ENCODE results near the gene GRAMD2B. TPM values are rescaled to one million over a fixed set of nuclear protein-coding genes. Genes with fewer than 3 reads are reported as not detected.

Gene GRAMD2B
- total RNA-seq, 1 donor from 2014 or later = 29.1 TPM

- FAIRE-seq (no peak), DNase-seq (ENCODE audit: low read depth) (no peak)
- TF ChIP-seq EZH2 (IDR thresholded peaks at IDR 0.05; ENCODE audit: insufficient read depth, low read length) (no peak), CTCF (IDR thresholded peaks at IDR 0.05; ENCODE audit: insufficient read depth, low read depth, low read length) (no peak)
- Mint-ChIP-seq H3K27me3 (ENCODE audit: low read depth, unreplicated experiment) (no peaks in the 10 kb centered on the region), H3K36me3 (ENCODE audit: low read depth, unreplicated experiment) (peaks cover 20% of the 10 kb centered on the region), H3K4me1 (ENCODE audit: low read depth, unreplicated experiment) (peaks cover 29% of the 10 kb centered on the region), H3K9me3 (ENCODE audit: unreplicated experiment) (no peaks in the 10 kb centered on the region), H3K4me3 (ENCODE audit: unreplicated experiment) (no peak overlapping the region), H3K27ac (ENCODE audit: unreplicated experiment) (peak overlapping the region; percentile 55)
- H4K20me1 ChIP-seq (ENCODE audit: insufficient read depth, low read length) = peaks cover 5% of the 10 kb centered on the region
- H2AFZ ChIP-seq (ENCODE audit: low read depth, low read length) = no peak overlapping the region
- no peaks in the 10 kb centered on the region for H3K36me3 ChIP-seq (ENCODE audit: insufficient read depth, low read length)
- peaks cover 5% of the 10 kb centered on the region for H3K79me2 ChIP-seq (ENCODE audit: insufficient read depth, low read length)
- H3K27ac ChIP-seq (ENCODE audit: low read depth, low read length) = no peak overlapping the region
- no peaks in the 10 kb centered on the region for H3K27me3 ChIP-seq (ENCODE audit: insufficient read depth, low read length)
- H3K9me3 ChIP-seq (ENCODE audit: insufficient read depth, low read depth, low read length) = no peaks in the 10 kb centered on the region
- H3K4me1 ChIP-seq (ENCODE audit: insufficient read depth, low read length) = peaks cover 14% of the 10 kb centered on the region
- H3K4me2 ChIP-seq (ENCODE audit: low read length) = peak overlapping the region; percentile 11
- H3K4me3 ChIP-seq (ENCODE audit: insufficient read depth, low read depth, low read length) = no peak overlapping the region
- H3K9ac ChIP-seq (ENCODE audit: low read length) = no peak overlapping the region
Measured at GRCh38 chr5:126454081-126454480, 30.9 kb downstream of the GRAMD2B start.

GRCh38 chr5:126454535-126454934, 31.3 kb downstream of the GRAMD2B start:
- FAIRE-seq (no peak), DNase-seq (ENCODE audit: low read depth) (no peak)
- H3K27me3 ChIP-seq (ENCODE audit: insufficient read depth, low read length) = no peaks in the 10 kb centered on the region
- H3K9me3 ChIP-seq (ENCODE audit: insufficient read depth, low read depth, low read length) = no peaks in the 10 kb centered on the region
- H3K4me3 Mint-ChIP-seq (ENCODE audit: unreplicated experiment) = no peak overlapping the region
- H3K36me3 ChIP-seq (ENCODE audit: insufficient read depth, low read length) = no peaks in the 10 kb centered on the region
- no peak overlapping the region for H3K4me2 ChIP-seq (ENCODE audit: low read length)
- H4K20me1 ChIP-seq (ENCODE audit: insufficient read depth, low read length) = peaks cover 5% of the 10 kb centered on the region
- peaks cover 13% of the 10 kb centered on the region for H3K4me1 ChIP-seq (ENCODE audit: insufficient read depth, low read length)
- H3K4me3 ChIP-seq (ENCODE audit: insufficient read depth, low read depth, low read length) = no peak overlapping the region
- H2AFZ ChIP-seq (ENCODE audit: low read depth, low read length) = no peak overlapping the region
- peaks cover 20% of the 10 kb centered on the region for H3K36me3 Mint-ChIP-seq (ENCODE audit: low read depth, unreplicated experiment)
- TF ChIP-seq CTCF (IDR thresholded peaks at IDR 0.05; ENCODE audit: insufficient read depth, low read depth, low read length) (no peak), EZH2 (IDR thresholded peaks at IDR 0.05; ENCODE audit: insufficient read depth, low read length) (no peak)
- H3K27me3 Mint-ChIP-seq (ENCODE audit: low read depth, unreplicated experiment) = no peaks in the 10 kb centered on the region
- H3K79me2 ChIP-seq (ENCODE audit: insufficient read depth, low read length) = peaks cover 5% of the 10 kb centered on the region
- no peak overlapping the region for H3K27ac Mint-ChIP-seq (ENCODE audit: unreplicated experiment)
- H3K4me1 Mint-ChIP-seq (ENCODE audit: low read depth, unreplicated experiment) = peaks cover 29% of the 10 kb centered on the region
- no peak overlapping the region for H3K27ac ChIP-seq (ENCODE audit: low read depth, low read length)
- H3K9ac ChIP-seq (ENCODE audit: low read length) = no peak overlapping the region
- no peaks in the 10 kb centered on the region for H3K9me3 Mint-ChIP-seq (ENCODE audit: unreplicated experiment)

GRCh38 chr5:126455264-126455663, 32.1 kb downstream of the GRAMD2B start:
- no peak for FAIRE-seq
- no peak overlapping the region for H3K9ac ChIP-seq (ENCODE audit: low read length)
- peaks cover 5% of the 10 kb centered on the region for H4K20me1 ChIP-seq (ENCODE audit: insufficient read depth, low read length)
- H3K4me2 ChIP-seq (ENCODE audit: low read length) = no peak overlapping the region
- Mint-ChIP-seq H3K9me3 (ENCODE audit: unreplicated experiment) (no peaks in the 10 kb centered on the region), H3K4me1 (ENCODE audit: low read depth, unreplicated experiment) (peaks cover 21% of the 10 kb centered on the region), H3K27ac (ENCODE audit: unreplicated experiment) (no peak overlapping the region), H3K36me3 (ENCODE audit: low read depth, unreplicated experiment) (peaks cover 20% of the 10 kb centered on the region), H3K4me3 (ENCODE audit: unreplicated experiment) (no peak overlapping the region), H3K27me3 (ENCODE audit: low read depth, unreplicated experiment) (no peaks in the 10 kb centered on the region)
- H3K4me1 ChIP-seq (ENCODE audit: insufficient read depth, low read length) = peaks cover 6% of the 10 kb centered on the region
- H3K27ac ChIP-seq (ENCODE audit: low read depth, low read length) = no peak overlapping the region
- DNase-seq (ENCODE audit: low read depth) = no peak
- no peaks in the 10 kb centered on the region for H3K36me3 ChIP-seq (ENCODE audit: insufficient read depth, low read length)
- no peak overlapping the region for H3K4me3 ChIP-seq (ENCODE audit: insufficient read depth, low read depth, low read length)
- no peak overlapping the region for H2AFZ ChIP-seq (ENCODE audit: low read depth, low read length)
- TF ChIP-seq EZH2 (IDR thresholded peaks at IDR 0.05; ENCODE audit: insufficient read depth, low read length) (no peak), CTCF (IDR thresholded peaks at IDR 0.05; ENCODE audit: insufficient read depth, low read depth, low read length) (no peak)
- H3K9me3 ChIP-seq (ENCODE audit: insufficient read depth, low read depth, low read length) = no peaks in the 10 kb centered on the region
- H3K79me2 ChIP-seq (ENCODE audit: insufficient read depth, low read length) = peaks cover 5% of the 10 kb centered on the region
- H3K27me3 ChIP-seq (ENCODE audit: insufficient read depth, low read length) = no peaks in the 10 kb centered on the region
